Activated CD4-positive, CD25-positive, alpha-beta regulatory T cell (primary cell): Measurements from ENCODE around the gene CLMN.
"Not testable (repeated sequence)": the region's sequence is repeated elsewhere in the genome, so short reads cannot be mapped to it uniquely, and the experiment has no call there.

ENCODE experiments used
- DNase-seq, 4 experiments: peaks; one replicate each; lab custom pipeline; 2025; lab: John Stamatoyannopoulos, UW

Gene CLMN

DNA sequence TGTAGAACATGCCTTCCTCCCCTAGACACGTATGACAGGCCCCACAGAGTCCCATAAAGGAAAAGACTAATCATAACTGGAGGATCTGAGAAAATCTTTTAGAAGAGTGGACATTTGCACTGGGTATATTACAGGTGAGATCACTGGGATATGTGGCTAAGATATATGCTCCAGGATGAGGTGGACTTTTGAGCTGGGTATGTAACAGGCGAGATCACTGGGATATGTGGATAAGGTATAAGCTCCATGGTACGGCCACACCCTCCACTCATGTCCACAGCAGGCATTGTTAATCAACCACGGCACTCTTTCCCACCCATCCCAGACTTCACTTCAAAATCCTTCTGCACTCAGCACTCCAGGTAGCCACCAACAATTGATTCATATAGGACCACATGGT lies 34.1 kb downstream of the CLMN start:
- DNase-seq, result no peak

DNA sequence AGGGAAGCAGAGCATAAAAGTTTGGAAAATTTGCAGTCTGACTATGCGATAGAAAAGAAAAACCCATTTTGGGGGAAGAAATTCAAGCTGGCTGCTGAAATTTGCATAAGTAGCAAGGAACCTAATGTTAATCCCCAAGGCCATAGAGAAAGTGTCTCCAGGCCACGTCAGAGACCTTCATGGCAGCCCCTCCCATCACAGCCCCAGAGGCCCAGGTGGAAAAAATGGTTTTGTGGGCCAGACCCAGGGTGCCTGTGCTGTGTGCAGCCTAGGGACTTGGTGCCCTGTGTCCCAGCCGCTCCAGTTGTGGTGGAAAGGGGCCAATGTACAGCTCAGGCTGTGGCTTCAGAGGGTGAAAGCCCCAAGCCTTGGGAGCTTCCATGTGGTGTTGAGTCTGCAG lies 35.9 kb downstream of the CLMN start:
- DNase-seq, result not testable (repeated sequence)

DNA sequence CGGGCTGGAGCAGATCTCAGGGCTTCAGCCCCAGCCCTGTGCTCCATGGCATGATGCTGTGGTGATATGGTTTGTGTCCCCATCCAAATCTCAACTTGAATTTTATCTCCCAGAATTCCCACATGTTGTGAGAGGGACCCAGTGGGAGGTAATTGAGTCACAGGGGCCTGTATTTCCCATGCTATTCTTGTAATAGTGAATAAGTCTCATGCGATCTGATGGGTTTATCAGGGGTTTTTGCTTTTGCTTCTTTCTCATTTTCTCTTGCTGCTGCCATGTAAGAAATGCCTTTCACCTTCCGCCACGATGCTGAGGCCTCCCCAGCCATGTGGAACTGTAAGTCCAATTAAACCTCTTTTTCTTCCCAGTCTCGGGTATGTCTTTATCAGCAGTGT lies 36.7 kb downstream of the CLMN start:
- not testable (repeated sequence) for DNase-seq

DNA sequence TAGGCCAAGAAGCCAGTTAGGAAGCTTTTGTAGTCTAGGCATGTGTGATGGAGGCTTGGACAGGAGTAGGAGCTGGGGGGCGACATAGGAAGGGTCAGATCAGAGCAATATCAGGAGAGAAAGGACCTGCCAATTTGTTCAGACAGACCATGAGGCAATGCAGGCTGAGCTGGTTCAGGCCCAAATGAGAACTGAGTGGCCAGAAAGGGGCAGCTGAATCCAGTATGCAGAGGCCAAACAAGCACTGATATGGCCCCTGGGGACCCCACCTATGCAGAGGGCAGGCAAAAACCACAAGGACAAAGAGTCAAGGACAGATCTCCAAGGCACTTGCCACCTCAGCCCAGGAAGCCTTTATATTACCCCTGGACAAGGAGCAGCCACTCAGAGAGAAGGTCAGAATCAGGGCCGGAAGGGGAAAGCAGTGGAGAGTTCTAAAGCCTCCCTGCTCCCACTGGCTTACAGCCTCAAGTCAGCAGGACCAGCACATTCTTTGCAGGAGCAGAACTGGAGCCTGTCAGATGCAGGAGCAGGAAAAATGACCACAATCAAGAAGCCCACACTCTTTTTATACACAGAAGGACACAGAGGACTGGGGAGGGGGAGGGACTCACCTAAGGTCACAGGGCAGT lies 37.2 kb downstream of the CLMN start:
- no peak for DNase-seq

DNA sequence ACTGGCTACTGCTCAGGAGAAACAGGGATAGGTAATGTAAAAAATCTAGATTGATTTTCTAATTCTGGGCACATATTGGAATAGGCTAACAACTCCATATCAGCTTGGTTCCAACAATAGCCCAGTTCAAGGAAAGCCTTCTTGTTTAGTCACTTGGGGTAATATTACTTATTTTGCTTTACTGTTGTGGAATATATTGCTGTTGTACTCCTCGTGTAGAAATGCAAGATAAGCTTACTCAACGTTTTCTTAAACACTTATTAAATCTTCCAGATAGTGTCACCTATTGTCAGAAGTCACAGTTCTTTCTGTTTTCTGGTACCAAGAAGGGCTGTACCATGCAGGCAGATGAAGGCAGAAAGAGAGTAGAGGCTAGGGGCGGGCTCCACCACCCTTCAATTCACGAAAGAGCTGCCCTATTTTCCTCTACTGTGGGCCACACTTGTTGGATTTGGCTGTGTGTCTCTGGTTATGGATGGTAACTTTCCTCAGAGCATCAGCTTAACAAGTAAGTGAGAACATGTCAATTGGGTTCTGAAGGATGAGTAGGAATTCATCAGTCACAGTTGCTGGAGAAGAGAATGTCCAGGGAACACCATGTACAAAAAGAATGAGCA lies 38.0 kb downstream of the CLMN start:
- DNase-seq, result no peak

DNA sequence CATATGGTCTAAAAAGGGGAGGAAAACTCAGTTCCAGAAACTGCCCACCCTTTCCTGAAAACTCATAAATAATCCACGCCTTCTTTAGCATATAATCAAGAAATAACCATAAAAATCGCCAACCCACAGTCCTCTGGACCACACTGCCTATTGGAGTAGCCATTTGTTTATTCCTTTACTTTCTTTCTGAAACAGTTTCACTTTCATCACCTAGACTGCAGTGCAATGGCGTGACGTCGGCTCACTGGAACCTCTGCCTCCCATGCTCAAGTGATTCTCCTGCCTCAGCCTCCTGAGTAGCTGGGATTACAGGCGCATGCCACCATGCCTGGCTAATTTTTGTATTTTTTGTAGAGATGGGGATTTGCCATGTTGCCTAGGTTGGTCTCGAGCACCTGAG lies 44.2 kb downstream of the CLMN start:
- DNase-seq, result no peak

DNA sequence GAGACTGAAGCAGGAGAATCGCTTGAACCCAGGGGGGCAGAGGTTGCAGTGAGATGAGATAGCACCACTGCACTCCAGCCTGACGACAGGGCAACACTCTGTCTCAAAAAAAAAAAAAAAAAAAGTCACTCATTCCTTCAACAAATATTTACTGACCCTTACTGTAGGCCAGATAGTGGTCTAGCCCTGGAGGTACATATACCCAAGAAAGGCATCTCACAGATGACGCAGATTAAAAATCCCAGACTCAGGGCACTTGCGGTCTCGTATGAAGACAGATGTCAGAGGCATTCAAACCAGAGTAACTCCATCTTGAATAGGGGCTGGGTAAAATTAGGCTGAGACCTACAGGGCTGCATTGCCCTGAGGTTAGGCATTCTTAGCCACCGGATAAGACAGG lies 44.8 kb downstream of the CLMN start:
- no peak for DNase-seq

DNA sequence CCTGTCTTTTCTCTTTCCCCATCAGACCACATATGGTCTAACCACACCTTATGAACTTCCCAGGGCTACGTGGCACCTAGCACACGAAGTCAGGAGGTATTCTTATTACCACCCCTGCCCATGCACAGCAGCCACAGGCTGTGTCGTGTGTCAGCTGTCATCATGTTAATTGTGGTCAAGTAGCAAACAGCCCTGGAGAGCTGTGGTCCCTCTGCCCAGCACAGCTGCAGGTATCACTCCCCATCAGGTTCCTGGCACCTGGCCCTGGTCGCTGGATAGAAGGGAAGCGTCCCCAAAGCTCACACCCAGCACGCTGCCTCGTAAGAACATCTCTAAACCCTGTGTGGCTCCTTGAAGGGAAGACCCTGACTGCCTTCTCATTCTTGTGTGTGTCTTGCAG lies 45.4 kb downstream of the CLMN start:
- DNase-seq, result no peak

DNA sequence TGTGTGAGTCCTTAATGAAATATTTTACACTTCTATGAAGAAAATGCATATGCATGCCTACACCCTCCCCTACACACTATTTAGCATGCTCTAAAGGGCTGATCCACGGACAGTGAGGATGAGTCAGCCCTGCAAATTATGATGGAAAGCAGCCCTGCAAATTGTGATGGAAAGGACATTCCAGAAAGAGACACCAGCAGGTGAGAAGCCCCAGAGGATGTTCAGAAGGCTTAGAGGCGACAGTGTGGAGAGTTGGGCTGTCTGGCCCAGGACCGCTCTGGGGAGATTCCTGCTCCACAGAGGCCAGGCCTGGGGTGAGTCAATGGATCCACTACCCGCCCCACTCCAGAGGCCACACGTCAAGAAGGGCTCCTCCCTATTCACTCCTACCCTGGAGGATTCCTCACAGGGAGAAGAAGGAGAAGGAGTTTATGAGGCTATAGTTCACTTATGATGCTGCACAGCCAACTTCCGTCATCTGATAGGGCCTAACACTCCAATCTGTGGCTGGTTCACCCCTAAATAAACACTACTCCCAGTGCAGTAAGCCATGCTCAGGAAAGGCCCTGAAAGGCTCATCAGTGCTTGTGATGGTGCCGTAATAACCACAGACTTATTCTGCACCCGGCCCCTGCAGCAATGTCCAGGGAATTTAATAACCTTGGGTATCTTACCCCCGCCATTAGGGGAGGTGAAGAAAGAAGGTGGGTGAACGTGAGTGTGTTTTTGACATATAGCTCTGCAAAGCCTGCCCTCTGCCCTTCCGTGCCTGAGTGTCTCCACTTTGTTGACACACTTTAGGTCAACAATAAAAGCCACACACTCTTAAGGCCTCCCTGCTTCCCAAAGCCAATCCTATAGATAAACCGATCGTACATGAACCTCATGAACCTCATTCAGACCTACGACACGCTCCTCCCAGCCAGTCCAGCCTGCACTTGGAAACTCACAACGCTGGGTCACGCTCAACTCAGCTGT lies 46.4 kb downstream of the CLMN start:
- DNase-seq, result no peak

DNA sequence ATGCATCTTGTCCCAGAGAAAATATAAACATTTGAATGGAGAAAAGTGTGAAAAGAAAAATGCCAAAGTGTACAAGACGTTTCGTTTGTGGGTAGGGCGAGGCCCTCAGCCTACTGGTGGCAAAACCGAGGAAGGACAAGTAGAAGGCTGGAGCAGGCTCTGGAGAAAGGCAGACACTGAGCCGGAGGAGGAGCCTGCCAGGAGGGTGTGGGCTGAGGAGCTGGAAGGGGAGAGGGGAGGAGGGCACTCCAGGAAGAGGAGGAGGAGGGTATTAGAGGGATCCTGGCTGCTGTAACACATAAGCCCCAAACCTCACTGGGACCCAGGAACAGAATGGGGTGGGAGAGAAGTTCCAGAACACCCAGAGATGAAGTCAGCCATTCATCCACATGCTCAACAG lies 47.7 kb downstream of the CLMN start:
- DNase-seq, result no peak

DNA sequence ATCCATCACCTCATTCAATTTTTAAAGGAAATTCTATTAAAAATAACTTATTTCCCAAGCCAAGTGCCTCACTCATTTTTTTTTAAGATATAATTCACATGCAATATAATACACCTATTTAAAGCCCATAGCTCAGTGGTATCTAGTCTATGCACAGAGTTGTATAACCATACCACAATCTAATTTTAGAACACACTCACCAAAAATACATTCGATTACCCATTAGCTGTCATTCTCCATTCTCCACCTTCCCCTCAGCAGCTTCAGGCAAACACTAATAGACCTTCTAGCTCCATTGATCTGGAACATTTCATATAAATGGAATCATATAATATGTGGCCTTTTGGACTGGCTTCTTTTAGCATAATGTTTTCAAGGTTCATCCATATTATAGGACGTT lies 49.5 kb downstream of the CLMN start:
- DNase-seq, result no peak

DNA sequence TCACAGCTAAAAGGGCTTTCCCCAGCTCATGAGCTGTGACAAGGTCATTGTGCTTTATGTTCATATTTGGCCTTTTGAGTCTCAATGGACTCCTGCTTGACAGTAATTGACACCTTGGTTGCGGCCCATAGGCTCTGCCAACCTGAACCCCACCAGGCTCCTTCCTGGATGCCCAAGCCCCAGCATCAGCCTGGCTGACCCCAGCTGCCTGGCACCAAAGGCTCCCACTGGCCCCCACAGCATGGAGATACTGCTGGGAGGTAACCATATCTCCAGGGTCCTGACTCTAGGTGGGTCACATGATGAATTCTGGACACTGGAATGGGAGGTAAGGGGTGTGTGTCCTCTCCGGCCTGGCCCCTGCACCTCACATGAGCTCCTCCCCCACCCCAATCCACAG lies 50.2 kb downstream of the CLMN start:
- no peak for DNase-seq

DNA sequence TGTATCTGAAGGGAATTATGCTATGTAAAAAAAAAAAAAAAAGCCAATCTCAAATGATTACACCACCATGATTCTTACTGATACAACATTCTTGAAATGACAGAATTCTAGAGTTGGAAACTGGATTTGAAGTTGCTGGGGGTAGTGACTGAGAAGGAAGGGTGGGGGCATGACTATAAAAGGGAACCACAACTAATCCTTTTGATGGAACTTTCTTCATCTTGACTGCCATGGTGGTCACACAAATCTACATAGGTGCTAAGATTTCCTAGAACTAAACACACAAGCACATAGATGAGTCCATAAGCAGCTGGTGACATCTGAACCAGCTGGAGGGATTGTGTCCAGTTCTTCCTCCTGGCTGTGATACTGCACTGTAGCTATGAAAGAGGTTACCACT lies 51.4 kb downstream of the CLMN start:
- DNase-seq, result no peak

DNA sequence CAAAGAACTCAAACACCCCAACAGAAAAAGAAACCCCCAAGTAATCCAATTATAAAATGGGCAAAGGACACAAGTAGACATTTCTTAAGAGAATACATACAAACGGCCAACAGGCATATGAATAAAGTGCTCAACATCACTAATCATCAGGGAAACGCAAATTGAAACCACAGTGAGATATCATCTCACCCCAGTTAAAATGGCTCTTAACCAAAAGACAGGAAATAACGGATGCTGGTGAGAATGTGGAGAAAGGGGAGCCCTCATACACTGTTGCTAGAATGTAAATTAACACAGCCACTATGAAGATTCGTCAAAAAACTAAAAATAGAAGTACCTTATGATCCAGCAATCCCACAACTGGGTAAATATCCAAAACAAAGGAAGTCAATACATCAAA lies 52.4 kb downstream of the CLMN start:
- DNase-seq, result no peak

DNA sequence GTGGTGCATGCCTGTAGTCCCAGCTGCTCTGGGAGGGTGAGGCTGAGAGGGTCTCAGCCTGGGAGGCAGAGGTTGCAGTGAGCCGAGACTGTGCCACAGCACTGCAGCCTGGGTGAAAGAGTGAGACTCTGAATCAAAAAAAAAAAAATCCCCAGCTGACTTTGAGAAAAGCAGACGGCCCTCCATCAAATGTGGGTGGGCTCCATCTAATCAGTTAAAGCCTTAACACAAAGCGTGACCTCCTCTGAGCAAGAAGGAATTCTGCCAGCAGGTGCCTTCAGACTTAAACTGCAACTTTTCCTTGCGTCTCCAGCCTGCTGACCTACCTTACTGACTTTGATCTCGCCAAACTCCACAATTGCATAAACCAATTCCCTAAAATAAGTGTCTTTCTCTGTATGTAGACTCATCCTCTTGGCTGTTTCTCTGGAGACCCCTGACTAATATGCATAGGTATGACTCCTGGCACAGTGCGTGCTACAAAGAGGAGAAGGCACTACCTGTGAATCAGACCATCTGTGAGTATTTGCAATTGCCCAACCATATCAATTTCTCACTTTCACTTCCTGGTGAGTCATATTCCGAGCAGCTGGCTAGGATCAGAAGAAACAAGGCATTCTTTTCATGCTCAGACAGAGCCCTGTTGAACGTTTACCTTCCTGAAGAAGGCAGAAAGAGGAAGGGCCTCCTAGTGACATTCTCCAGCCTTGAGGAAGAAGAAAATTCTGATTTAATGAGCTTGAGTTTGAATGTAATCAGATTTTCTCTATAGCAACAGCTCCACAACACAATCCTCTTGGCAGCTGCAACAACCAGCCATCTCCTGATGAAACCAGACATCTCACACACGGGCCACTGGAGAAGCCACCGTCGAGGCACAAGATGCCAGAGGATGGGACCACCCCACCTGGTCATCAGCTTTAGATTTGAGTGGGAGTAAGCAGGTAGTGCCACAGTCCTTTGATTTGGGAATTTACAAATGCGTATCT lies 54.3 kb downstream of the CLMN start:
- DNase-seq, result no peak

DNA sequence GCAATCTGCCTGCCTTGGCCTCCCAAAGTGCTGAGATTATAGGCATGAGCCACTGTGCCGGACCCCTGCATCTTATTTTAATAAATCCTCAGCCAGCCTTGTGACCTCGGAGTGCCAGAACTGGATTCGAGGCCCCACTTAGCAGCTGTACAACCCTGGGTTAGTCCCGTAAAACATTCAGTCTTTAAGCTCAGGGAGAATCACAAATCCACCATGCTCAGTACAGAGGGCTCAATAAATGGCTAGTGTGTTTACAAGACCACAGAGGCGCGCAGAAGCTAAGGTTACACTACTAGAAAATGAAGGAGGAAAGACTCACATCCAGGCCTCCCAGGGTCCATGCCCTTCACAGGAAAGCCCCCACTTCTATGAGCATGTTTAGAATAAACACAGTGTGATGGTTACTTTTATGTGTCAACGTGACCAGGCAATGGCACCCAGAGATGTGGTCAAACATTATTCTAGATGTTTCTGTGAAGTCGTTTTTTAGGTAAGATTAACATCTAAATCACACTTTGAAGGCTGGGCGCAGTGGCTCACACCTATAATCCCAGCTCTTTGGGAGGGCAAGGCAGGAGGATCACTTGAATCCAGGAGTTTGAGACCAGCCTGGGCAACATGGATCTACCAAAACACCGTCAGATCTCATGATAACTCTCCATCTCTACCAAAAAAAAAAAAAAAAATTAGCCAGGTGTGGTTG lies 55.3 kb downstream of the CLMN start:
- DNase-seq, result no peak

DNA sequence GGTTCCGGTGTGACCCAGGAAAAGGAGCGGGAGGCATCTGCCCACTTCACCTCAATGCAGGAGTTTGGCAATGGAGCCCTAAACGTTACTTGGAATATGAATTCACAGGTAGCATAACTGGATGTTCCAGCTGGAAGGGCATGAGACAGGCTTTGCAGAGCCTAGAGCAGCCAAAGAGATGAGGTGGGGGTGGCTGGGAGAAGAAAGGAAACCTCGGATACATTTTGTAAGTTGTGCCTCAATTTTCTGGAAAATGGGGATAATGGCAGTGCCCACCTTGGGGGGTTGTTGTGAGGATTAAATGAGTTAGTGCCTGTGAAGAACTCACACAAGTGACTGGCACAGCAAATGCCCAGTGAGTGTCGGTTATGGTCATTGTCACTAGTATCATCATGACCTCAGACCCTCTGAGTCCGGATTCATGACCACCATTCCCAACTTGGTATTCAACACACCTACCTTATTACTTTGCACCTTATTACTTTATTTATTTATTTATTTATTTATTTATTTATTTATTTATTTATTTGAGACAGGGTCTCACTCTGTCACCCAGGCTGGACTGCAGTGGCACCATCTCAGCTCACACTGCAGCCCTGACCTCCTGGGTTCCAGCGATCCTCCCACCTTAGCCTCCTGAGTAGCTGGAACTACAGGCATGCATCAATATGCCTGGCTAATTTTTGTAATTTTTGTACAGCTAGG lies 56.0 kb downstream of the CLMN start:
- DNase-seq, result no peak

DNA sequence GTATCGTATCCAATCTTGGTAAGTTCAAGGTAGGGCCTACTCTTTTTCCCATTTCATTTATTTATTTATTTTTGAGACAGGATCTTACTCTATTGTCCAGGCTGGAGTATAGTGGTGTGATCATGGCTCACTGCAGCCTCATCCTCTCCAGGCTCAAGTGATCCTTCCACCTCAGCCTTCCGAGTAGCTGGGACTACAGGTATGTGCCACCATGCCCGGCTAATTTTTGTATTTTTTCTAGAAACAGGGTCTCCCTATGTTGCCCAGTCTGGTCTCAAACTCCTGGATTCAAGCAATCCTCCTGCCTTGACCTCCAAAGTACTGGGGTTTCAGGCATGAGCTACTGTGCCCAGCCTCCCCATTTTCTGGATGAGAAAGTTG lies 57.2 kb downstream of the CLMN start:
- DNase-seq, result no peak

DNA sequence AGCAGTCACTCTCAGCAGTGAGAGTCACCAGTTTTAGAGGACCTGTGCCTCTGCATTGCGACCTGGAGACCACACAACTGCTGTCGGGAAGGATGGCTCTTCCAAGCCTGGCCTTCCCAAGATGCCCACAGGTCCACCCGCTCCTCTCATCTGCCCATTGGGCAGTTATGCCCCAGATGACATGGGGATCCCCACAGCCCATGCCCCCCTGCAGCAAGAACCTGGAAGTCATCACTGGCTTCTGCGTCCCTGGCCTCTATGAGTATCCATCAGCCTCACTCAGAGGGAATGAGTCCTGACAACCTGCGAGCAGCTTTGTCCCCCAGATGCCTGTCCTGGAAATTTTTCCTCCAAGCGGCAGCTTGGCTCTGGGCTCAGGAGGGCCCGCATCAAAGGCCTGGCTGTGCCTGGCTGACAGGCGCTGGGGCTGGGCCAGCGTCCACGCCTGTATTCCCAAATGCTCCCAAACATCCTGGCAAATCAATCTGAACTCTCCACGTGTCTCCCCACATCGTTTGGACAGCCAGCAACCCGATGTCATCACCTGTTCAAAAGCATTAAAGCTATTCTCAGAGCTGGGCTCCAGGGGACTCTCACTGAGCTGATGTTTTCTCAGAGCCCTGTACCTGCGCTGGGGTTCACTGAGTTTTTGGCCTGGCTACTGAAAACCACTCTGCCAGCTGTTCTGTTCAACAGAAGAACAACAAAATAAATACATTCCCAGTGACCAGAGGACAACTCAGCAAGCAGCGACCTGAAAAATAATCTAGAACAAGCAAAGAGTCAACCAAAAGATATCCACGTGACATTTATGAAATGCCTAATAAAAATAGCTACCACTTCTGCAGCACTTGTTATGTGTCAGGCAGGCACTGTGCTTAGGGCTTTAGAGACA lies 57.8 kb downstream of the CLMN start:
- no peak for DNase-seq
